DMS153 (cell line): Measurements from ENCODE around the gene TRPM7.
"Not testable (repeated sequence)": the region's sequence is repeated elsewhere in the genome, so short reads cannot be mapped to it uniquely, and the experiment has no call there.

Experiments
- DNase-seq: peaks from one replicate; lab custom pipeline; 2025; lab: John Stamatoyannopoulos, UW

The TRPM7 gene

GRCh38 chr15:50686469-50687301 lies at the start of gene TRPM7:
Gene TRPM7 (minus strand): TSS chr15:50686797. CDS start chr15:50686533, 264 bp downstream.
- DNase-seq, result peak; percentile 44

DNA sequence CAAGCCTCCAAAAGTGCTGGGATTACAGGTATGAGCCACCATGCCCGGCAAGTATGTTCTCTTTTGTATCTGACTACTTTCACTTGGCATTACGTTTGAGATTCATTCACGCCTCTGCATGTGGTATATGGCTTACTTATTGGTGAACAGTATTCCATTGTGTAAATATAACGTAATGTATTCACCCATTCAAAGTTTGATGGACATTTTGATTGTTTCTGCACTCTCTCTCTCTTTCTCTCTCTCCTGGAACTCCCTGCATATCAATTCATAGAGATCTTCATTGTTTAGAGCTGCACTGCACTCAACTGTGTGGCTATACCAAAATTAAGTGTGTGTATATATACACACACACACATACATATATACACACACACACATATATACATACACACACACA lies 48.6 kb upstream of the TRPM7 start:
- DNase-seq, result no peak

DNA sequence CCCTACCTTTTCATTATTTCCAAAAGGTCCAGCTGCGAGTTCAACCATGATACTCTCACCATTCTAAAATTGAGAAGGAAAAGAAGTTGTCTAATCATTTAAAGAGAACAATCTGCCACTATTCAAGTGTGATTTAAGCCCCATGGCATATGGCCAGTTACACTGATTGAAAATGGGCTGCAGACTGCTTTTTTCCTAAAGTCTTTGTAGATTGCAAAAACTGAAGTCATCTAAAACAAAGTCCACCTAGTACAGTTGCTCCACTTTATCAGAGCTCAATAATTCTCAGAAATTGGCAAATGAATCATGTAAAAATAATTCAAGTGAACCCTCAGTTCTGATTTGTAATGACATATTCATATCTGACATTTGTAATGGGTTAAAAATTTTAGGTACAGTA lies 39.7 kb upstream of the TRPM7 start:
- no peak for DNase-seq

DNA sequence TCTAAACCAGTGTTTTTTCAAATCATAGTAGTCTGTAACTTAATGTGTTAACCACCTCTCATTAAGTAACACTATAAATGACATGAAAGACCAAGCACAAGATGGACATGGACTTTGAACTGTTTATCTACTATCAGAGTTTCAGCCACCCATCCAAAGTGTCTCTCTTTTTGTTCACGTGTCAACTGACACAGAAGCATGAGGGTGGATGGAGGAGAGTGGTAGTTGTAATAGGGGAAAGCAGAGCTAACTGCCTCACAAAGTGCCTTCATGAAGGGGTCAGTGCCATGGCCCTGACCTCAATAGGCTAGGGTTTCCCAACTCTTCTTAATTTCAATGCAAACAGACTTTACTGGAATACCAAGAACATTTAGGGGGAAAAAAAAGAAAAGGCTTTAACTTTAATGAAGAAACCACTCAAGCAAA lies 32.1 kb upstream of the TRPM7 start:
- DNase-seq, result no peak

DNA sequence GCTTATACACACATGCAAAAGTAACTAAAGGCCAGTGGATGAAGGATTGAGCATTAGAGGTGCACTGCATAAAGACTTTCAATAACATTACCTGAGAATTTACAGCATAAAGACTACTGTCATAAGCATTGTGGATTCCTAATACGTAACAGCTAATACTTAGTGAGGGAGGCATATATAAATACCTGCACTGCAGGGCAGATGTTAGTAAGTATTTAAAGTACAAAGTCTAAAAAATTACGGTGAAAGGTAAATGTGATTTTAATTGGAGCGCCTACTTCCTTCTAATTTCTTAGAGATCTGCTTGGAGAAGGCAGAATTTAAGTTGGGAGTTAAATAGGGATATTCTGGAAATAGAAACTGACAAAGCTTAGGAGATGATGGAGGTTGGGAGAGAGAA lies 25.4 kb upstream of the TRPM7 start:
- DNase-seq, result no peak

DNA sequence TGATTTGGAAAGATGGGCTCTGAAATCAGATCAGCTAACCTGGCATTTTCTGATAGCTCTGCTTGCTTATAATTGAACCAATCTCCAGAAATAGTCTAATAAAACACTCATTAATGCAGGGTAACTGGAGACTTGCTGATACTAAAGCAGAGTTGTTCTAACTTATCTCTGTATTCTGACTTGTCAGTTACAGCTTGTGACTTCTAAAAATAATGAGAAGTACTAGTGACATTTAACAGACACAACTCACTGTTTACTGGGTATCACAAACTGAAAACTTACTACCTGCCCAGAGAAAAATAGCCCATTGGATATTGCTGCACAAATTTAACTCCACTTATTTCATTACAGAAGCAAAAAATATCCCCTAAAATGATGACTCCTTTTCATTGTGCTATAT lies 24.0 kb upstream of the TRPM7 start:
- DNase-seq, result no peak

DNA sequence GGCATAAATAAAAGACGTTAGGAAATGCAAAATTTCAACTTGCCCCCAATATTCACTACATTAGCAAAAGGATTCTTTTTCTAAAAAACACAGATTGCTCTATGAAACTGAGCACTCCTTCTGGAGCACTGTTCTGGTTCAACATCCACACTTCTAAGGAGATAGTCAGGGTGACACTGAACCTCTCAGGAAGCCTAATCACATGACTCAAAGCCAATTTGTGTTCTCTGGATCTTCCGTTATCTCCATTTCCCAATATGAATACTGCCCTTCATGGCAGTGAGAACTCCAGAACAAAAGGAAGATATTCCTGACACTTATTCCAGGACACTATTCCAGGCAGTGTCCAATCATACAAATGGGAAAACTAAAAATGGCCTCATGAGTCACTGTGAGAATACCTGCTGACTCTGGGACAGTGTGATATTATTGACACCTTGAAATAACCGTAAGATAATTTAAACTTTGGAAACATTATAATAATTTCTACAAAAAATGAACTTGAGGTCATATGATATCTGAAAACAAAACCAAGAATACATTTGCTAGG lies 21.4 kb upstream of the TRPM7 start:
- DNase-seq, result no peak

GRCh38 chr15:50702762-50703334 lies 16.3 kb upstream of the TRPM7 start:
- no peak for DNase-seq

DNA sequence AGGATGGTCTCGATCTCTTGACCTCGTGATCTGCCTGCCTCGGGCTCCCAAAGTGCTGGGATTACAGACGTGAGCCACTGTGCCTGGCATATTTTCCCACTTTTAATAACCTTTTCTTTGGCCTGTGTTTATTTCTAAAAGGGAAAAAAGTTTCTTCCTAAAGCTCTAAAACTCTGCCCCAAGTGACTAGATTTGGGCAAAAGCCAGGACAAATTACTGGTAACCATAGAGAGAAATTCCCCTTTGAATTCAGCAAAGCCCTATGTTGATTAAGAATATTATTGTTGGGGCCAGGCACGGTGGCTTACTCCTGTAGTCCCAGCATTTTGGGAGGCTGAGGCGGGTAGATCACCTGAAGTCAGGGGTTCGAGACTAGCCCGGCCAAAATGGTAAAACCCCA lies 11.5 kb upstream of the TRPM7 start:
- no peak for DNase-seq

- DNase-seq, result no peak
Observed at GRCh38 chr15:50697109-50697797, 10.7 kb upstream of the TRPM7 start.

- DNase-seq, result not testable (repeated sequence)
Observed at GRCh38 chr15:50694634-50695165, 8.1 kb upstream of the TRPM7 start.

GRCh38 chr15:50687302-50687902 lies 805 bp upstream of the TRPM7 start:
- no peak for DNase-seq

DNA sequence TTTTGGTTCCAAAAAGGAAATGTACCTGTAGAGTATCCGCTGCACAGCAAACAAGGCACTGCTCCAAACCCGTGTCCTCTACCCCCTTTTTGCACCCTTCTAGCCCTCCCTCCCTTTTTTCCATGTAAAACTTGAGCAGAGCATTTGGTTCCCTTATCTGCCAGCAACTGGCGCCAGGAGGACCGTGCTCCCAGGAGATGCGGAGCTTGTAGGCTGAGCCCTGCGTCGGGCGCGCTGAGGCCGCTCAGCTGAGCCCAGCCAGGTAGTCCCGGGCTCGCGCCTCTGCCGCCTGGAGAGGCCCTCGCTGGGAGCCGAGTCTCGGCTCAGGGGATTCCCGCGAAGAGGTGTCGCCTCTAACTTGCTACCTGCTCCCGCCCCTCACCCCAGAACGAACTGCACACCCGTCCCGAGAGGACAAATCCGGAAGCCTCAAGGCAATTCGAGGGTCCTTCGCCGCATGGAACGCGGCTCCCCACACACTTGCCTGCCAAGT lies 575 bp downstream of the TRPM7 start:
- peak; percentile 22 for DNase-seq

DNA sequence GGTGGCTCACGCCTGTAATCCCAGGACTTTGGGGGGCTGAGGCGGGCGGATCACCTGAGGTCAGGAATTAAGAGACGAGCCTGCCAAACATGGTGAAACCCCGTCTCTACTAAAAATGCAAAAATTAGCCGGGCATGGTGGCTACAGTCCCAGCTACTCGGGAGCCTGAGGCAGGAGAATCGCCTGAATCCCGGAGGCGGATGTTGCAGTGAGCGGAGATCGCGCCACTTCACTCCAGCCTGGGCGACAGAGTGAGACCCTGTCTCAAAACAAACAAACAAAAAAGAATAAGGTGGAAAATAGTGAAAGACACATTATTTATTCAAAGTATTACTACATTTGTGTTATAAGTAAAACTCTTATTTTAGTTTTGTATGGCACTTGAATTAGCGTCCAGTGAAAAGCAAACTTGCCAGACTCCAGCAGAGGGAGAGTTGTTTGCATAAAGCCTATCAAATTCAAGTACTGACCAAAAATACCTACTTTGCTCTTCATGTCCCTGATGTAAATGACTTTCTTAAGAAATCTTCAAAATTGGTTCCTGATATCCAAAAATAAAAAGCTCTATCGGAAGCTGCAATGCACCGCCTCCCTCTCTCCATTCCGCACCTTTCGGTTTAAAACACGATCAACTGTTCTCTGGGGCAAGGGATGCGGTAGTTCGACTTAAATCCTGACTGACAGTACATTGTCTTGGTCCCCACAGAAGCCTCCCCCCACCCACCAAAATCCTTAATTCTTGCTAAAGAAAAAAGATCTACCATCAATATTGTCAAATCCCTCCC lies 1.2 kb downstream of the TRPM7 start:
- DNase-seq, result no peak

DNA sequence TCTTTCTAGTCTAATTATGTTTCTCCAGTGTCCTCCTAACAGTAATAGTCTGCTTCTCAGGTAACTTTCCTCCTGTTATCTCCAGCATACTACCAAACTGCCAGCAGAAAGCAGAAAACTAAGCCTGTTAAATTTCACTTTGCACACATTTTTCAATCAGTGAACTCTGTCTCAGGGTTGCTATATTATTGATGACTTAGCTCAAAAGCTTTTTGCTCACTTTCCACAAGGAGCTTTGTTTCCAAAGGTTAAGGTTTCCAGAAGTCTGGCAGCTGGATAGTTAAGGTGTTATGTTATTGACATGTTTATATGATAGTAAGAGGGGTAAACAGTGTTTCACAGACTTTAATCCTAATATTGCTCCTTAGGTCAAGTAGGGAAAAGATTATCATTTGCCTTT lies 5.1 kb downstream of the TRPM7 start:
- DNase-seq, result no peak

DNA sequence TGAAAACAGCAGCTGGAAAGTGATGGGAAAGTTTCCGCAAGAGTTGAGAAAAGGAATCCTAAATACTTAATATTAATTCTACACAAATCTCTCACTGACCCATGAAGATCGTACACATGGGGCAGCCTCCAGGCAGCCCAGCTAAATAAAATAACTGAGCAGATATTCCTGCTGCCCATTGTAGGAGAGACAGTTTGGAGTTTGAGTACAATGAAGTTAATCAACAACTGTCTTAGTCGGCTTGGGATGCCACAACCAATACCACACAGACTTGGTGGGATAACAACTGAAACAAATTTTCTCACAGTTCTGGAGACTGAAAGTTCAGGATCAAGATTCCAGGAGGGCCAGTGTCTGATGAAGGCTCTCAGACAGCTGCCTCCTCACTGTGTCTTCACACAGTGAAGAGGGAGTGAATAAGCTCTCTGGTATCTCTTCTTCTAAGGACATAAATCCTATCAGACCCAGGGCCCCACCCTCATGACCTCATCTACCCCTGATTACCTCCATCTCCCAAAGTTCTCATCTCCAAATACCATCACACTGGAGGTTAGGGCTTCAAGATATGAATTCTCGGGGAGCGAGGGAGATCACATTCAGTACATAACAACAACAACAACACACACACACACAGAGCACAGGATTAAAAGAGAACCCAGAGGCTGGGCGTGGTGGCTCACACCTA lies 9.7 kb downstream of the TRPM7 start:
- DNase-seq, result no peak

DNA sequence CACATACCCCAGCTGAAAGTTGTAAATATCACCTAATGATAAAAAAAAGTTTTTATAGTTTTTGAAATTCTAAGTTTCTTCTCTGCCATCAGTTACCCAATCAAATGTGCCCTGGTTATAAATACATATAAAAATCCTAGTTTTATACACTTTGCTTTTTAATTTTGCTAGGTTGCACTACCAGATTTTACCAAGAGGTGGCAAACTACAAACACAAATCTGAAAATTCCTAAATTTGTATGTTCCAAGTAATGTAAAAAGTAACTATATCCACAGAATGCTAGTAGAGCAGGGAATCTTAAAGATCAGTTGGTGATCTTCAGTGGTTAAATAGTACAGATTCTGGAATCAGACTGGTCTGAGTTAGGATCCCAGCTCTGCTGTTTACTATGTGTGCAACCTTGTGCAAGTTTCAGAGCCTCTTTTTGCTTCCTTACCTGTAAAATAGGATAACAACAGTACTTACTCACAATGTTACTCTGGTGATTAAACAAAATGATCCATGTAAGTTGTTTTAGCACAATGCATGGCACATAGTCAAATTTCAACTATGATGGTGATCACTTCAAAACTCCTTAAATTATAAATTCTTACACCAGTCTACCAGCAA lies 11.0 kb downstream of the TRPM7 start:
- no peak for DNase-seq

GRCh38 chr15:50670115-50670514 lies 16.5 kb downstream of the TRPM7 start:
- no peak for DNase-seq

GRCh38 chr15:50669611-50670010 lies 17.0 kb downstream of the TRPM7 start:
- no peak for DNase-seq

- no peak for DNase-seq
Observed at GRCh38 chr15:50665938-50666337, 20.7 kb downstream of the TRPM7 start.
